Renal cortex interstitium (tissue), 3 donors: ENCODE results near the gene OR9G4. TPM values are rescaled to one million over a fixed set of nuclear protein-coding genes. Genes with fewer than 3 reads are reported as not detected.

ENCODE experiments used
- polyA plus RNA-seq, 3 donors: library from polyadenylated mRNA; unstranded; fragments of 120-200 nt; gene quantifications; one replicate each; pipeline ENCODE4 v1.2.1, GENCODE V29; 2013; ENCODE audit not compliant: insufficient read length in 3 of 3

Gene OR9G4
- polyA plus RNA-seq, 3 donors, result not detected

Other genes starting within 250 kb of the OR9G4 start
- not detected for gene OR5M11, start 205.4 kb downstream of the OR9G4 start, polyA plus RNA-seq
- gene OR5M10, start 171.0 kb downstream of the OR9G4 start, polyA plus RNA-seq, result not detected
- not detected for gene OR5M1, start 133.8 kb downstream of the OR9G4 start, polyA plus RNA-seq
- gene OR5AP2, start 106.3 kb downstream of the OR9G4 start, polyA plus RNA-seq, result not detected
- not detected for gene OR5AR1, start 85.0 kb downstream of the OR9G4 start, polyA plus RNA-seq
- not detected for gene OR9G1, start 49.6 kb downstream of the OR9G4 start, polyA plus RNA-seq
- gene OR5AK2, start 240.2 kb upstream of the OR9G4 start, polyA plus RNA-seq, result under 1 TPM in 1 of 3 donors, not detected in 2; 0.19 TPM